ENCODE results near the gene PSME3. TPM values are rescaled to one million over a fixed set of nuclear protein-coding genes. Genes with fewer than 3 reads are reported as not detected.

Gene PSME3
- total and polyA plus RNA-seq, 8 donors = 66.2 to 131 (median 80.5) TPM

DNA sequence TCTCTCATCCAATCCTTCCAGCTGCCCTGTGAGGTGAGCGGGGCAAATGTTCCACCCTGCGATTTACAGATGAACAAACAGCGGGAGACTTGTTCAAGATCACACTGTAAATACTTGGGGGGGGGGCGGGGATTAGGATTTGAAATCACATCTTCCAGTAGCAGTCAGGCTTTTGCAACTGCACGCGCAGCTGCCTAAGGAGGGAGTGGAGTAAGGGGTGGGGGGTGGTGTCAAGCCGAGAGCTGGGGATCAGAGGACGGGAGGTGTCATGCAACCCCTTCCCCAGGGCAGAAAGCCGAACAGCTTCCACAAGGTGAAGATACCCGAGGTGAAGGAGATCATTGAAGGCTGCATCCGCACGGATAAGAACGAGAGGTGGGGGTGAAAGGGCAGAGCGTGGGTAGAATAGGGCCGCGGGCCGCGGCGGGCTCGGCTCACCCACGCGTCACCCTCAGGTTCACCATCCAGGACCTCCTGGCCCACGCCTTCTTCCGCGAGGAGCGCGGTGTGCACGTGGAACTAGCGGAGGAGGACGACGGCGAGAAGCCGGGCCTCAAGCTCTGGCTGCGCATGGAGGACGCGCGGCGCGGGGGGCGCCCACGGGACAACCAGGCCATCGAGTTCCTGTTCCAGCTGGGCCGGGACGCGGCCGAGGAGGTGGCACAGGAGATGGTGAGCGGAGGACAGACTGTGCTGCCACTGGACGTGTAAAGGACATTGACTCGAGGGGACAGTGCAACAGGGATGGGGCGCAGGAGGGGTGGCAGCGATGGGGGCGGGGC, 48.2 kb upstream of the PSME3 start:
- H3K4me1 ChIP-seq = peaks cover 6 to 27% of the 10 kb centered on the region in 2 donors
- TF ChIP-seq CTCF (IDR thresholded peaks at IDR 0.05) = no peak
- H3K4me3 ChIP-seq = no peak overlapping the region
- intact Hi-C loops (cut with DNase I) = no loop called here
- no peaks in the 10 kb centered on the region for H3K36me3 ChIP-seq
- ATAC-seq (no peak), DNase-seq (peak in 1 of 4 donors; percentile 76)
- H3K27me3 ChIP-seq = peaks cover 63 to 85% of the 10 kb centered on the region in 2 donors
- H3K27ac ChIP-seq = no peak overlapping the region
- H3K9me3 ChIP-seq = no peaks in the 10 kb centered on the region

DNA sequence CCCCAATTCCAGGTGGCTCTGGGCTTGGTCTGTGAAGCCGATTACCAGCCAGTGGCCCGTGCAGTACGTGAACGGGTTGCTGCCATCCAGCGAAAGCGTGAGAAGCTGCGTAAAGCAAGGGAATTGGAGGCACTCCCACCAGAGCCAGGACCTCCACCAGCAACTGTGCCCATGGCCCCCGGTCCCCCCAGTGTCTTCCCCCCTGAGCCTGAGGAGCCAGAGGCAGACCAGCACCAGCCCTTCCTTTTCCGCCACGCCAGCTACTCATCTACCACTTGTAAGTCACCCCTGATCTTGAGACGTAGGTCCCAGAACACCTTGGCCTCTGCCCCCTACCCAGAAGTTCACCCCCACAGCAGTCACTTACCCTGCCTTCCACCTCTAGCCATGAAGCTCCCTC, 45.9 kb upstream of the PSME3 start:
- intact Hi-C loops (cut with DNase I) = no loop called here
- no peak for TF ChIP-seq CTCF (IDR thresholded peaks at IDR 0.05)
- peaks cover 0 to 15% of the 10 kb centered on the region in 2 donors for H3K4me1 ChIP-seq
- H3K27me3 ChIP-seq = peaks cover 45 to 70% of the 10 kb centered on the region in 2 donors
- H3K4me3 ChIP-seq = no peak overlapping the region
- DNase-seq = no peak
- no peak for ATAC-seq
- H3K27ac ChIP-seq = no peak overlapping the region
- H3K9me3 ChIP-seq = no peaks in the 10 kb centered on the region
- no peaks in the 10 kb centered on the region for H3K36me3 ChIP-seq

DNA sequence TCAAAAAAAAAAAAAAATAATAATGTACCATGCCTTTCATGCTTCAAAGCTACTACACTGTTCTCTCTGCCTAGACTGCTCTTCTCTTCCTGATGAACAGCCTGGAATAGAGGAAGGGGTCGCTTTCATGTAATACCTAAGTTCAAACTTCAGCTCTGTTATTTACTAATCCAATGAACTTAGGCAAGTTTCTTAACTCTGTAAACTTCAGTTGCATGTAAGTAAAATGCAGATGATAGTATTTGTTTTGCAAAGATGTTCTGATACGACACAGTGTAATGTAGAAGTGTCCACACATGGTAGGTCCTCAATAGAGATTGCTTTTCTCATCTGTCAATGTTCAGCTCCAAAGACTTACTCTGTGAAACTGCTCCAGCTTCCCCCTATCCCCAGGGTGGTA, 41.2 kb upstream of the PSME3 start:
- Histone ChIP-seq H3K4me3 (no peak overlapping the region), H3K27me3 (peaks cover 0 to 23% of the 10 kb centered on the region in 2 donors), H3K27ac (no peak overlapping the region), H3K36me3 (peaks cover 0 to 7% of the 10 kb centered on the region in 2 donors), H3K9me3 (no peaks in the 10 kb centered on the region), H3K4me1 (peaks cover 2 to 4% of the 10 kb centered on the region in 2 donors)
- TF ChIP-seq CTCF (IDR thresholded peaks at IDR 0.05) = no peak
- DNase-seq (no peak), ATAC-seq (no peak)
- intact Hi-C loops (cut with DNase I) = no loop called here

GRCh38 chr17:42792545-42792944, 40.7 kb upstream of the PSME3 start:
- H3K36me3 ChIP-seq = peaks cover 0 to 7% of the 10 kb centered on the region in 2 donors
- H3K4me1 ChIP-seq = peaks cover 8 to 10% of the 10 kb centered on the region in 2 donors
- no peak for TF ChIP-seq CTCF (IDR thresholded peaks at IDR 0.05)
- intact Hi-C loops (cut with DNase I) = no loop called here
- no peak overlapping the region for H3K27ac ChIP-seq
- ATAC-seq = no peak
- H3K27me3 ChIP-seq = peaks cover 0 to 17% of the 10 kb centered on the region in 2 donors
- no peak overlapping the region for H3K4me3 ChIP-seq
- H3K9me3 ChIP-seq = no peaks in the 10 kb centered on the region
- no peak for DNase-seq

- Histone ChIP-seq H3K4me1 (peaks cover 13 to 23% of the 10 kb centered on the region in 2 donors), H3K4me3 (no peak overlapping the region), H3K27me3 (peaks cover 0 to 7% of the 10 kb centered on the region in 2 donors), H3K9me3 (no peaks in the 10 kb centered on the region), H3K27ac (no peak overlapping the region), H3K36me3 (peaks cover 0 to 7% of the 10 kb centered on the region in 2 donors)
- intact Hi-C loops (cut with DNase I) = no loop called here
- ATAC-seq = no peak
- DNase-seq = no peak
- TF ChIP-seq CTCF (IDR thresholded peaks at IDR 0.05) = no peak
These were observed 38.1 kb upstream of the PSME3 start for GRCh38 chr17:42795061-42795460.
